Activated T-cell treated with anti-CD3 and anti-CD28 coated beads for 48 hours (primary cell): ENCODE data around the gene KRTAP5-5.
"Not testable (repeated sequence)": the region's sequence is repeated elsewhere in the genome, so short reads cannot be mapped to it uniquely, and the experiment has no call there.

Experiments
- DNase-seq: peaks from one replicate; pipeline ENCODE4 v3.0.0-alpha.2; 2020; ENCODE audit warnings: low read depth

KRTAP5-5 gene

DNA sequence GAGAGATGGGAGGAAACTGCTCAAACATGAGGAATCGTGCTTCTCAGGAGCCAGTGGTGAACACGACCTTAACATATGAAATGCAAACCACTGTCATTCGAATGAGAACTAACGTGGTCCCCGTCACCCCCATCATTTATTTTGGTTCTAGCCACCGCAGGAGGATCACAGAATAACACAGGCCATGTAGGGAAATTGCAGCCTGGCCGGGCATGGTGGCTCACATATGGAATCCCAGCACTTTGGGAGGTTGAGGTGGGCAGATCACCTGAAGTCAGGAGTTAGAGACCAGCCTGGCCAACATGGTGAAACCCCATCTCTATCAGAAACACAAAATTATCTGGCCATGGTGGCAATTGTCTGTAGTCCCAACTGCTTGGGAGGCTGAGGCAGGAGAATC lies 27.1 kb downstream of the KRTAP5-5 start:
- DNase-seq: no peak

- DNase-seq: no peak
Observed at GRCh38 chr11:1659506-1659905, 29.9 kb downstream of the KRTAP5-5 start.

DNA sequence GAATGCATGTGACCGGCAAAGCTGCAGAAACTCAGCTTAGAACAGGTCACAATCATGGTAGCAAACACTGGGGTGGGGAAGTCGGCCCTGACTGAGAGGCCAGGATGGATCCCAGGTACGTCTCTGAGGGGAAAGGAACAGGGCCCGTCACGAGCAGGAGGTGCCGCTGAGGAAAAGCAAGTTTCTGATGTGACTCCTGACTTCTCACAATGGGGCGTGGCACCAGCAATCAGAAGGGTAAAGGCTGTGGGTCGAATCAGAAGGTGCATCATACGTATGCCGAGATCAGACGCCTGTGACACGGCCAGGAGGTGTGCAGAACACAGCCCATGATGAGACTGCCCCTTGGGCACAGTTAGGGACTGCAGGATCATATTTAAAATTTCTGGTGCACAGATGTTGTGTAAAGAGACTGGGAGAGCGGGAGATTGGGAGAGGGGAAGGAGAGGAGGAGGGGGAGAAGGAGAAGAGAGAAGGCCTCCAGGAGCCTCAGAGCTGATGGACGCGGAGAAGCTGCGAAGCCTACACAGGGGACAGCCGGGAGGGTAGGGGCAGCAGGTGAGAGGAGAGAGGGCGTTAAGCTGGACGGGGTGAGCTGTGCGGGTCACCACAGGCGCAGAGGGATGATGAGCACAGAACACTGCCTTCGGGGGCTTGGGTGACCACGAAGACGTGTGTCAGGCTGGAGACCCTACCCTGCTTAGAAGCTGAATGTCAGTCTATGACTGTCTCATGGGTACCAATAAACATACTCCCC lies 30.7 kb downstream of the KRTAP5-5 start:
- DNase-seq: no peak

- DNase-seq: not testable (repeated sequence)
Observed at GRCh38 chr11:1661454-1662269, 32.1 kb downstream of the KRTAP5-5 start.

- DNase-seq: not testable (repeated sequence)
Observed at GRCh38 chr11:1662699-1663283, 33.2 kb downstream of the KRTAP5-5 start.

DNA sequence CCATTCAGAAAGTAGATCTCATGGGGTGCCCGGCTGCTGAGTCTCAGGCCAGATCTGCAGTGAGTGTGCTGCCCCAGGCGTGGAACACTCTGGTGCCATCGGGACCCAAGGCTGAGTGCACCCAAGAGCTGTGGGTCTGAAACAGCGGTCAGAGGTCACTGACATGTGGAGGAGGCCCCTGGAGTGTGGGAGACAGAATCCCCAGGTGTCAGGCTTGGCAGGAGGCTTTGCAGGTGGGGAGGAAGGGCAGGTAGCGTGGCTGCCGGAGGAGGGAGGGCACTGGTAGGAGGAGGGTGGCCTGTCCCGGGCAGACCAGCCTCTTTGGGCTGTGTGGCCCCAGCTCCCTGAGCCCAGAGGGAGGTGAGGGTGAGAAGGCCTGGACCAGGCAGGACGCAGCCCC lies 35.7 kb downstream of the KRTAP5-5 start:
- DNase-seq: no peak

- no peak for DNase-seq
Observed at GRCh38 chr11:1667121-1667850, 37.7 kb downstream of the KRTAP5-5 start.

DNA sequence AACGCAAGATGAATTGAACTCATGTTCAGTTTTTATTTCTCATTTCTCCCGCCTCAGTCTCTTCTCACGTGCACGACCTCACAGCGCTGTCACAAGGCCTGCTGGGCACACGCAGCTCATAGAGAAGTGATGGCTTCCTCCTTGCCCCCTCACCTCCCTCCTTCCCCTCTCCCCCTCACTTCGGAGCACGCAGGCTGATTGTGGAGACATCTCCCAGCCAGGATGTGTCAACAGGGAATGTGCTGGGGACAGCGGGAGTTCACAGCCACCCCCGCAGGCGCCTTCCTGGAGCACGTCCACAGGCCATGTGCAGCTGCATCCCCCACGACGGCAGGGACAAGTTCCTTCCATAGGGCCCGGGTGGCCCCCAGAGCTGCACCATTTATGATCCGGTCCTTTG lies 38.3 kb downstream of the KRTAP5-5 start:
- no peak for DNase-seq

DNA sequence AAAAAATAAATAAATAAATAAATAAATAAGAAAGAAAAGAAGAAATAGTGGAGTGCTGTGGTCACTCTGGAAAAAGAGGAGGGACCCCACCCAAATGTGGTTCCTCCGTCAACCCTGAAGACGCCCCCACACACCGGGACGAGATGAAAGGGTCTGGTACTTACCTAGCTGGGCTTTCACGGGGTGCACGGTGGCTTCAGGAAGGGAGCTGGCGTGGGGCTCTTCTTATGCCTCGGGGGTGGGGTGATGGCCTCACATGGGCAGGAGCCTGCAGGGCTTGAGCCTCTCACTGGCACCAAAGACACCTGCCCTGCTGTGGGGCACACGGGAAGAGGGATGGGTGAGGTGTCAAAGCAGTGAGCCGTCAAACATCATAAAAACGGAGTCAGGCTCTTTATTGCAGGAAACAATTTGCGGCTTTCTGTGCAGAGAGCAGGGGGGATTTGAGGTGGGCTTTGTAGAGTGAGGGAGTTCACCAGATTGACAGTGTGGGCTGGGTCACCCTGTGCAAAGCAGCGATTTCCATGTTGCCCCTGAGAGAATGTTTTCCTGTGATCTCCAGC lies 39.4 kb downstream of the KRTAP5-5 start:
- DNase-seq: no peak

DNA sequence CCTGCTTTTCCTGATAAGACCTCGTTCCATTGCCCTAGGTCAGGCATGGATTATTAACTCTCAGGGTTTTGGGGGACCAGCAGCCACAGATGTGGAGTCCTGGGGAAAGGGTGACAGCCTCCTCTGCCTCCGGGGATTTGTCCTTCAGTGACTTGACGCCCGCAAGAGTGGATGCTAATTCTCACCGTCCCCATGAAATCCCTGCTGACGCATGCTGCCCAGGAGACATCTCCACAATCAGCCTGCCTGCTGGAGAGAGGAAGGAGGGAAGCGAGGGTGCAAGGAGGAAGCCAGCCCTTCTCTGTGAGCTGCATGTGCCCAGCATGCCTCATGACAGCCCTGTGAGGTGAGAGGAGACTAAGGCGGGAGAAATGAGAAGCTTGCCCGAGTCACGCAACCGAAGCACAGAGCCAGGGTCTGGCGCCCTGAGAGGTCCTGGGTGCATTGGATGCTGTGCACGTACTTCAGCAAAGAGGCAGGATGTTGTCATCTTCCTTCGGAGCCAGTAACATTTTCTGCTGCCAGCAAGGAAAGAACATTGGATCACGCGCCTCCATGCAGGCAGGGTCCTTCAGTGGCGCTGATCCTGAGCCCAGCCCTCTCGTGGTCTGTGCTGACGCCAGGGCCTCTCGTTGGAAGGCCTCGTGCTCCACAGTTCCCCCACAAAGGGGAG lies 40.1 kb downstream of the KRTAP5-5 start:
- no peak for DNase-seq

DNA sequence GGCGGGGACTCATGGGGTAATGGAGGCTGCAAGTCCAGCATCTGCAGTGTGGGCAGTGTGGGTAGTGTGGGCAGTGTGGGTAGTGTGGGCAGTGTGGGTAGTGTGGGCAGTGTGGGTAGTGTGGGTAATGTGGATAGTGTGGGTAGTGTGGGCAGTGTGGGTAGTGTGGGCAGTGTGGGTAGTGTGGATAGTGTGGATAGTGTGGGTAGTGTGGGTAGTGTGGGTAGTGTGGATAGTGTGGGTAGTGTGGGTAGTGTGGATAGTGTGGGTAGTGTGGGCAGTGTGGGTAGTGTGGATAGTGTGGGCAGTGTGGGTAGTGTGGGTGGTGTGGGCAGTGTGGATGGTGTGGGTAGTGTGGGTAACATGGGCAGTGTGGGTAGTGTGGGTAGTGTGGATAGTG lies 40.9 kb downstream of the KRTAP5-5 start:
- DNase-seq: not testable (repeated sequence)

GRCh38 chr11:1670905-1671371 lies 41.4 kb downstream of the KRTAP5-5 start:
- DNase-seq: no peak

- no peak for DNase-seq
Observed at GRCh38 chr11:1671658-1672057, 42.1 kb downstream of the KRTAP5-5 start.

GRCh38 chr11:1672613-1673350 lies 43.2 kb downstream of the KRTAP5-5 start:
- no peak for DNase-seq

DNA sequence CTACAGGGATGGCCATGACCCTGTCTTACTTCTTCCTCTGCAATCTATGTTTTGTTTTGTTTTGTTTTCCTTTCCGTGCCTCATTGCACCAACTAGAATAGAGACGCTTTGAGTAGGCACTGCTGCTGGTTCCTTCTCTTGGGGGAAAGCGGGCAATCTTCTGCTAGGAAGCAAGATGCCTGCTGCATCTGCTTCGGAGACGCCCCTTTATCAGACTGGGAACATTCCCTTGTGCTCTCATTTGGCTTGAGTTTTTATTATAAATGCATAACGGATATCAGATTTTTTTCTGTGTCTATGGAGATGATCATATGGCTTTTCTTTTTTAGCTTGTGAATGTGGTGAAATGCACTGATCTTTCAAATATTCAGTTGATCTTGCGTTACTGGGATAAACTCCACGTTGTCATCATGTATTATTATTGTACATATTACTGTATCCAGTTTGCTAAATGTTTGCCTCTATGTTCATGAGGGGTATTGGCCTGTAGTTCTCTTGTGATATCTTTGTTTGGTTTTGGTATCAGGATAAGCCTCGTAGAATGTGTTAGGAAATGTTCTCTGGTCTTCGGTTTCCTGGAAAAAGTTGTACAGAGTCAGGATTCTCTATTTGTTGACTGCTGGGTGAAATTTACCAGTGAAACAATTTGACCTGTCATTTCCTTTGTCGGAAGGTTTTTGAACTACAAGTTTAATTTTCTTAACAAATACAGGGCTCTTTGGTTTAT lies 44.0 kb downstream of the KRTAP5-5 start:
- no peak for DNase-seq

GRCh38 chr11:1674173-1675131 lies 44.9 kb downstream of the KRTAP5-5 start:
- no peak for DNase-seq

GRCh38 chr11:1675536-1676228 lies 46.1 kb downstream of the KRTAP5-5 start:
- DNase-seq: no peak

GRCh38 chr11:1676229-1676740 lies 46.7 kb downstream of the KRTAP5-5 start:
- no peak for DNase-seq
